Smooth muscle cell (in vitro differentiated cells): ENCODE measurements around the gene AKR7A3. TPM values are rescaled to one million over a fixed set of nuclear protein-coding genes. Genes with fewer than 3 reads are reported as not detected.

Source experiments
- DNase-seq: peaks from one replicate; lab custom pipeline; 2025; ENCODE audit not compliant: unreplicated experiment; lab: John Stamatoyannopoulos, UW
- H2AFZ ChIP-seq: fragments of 200-600 bp; sonication (generic); 2 replicates; pipeline ENCODE4 v1.6.0; 2016; ENCODE audit warnings: antibody characterized with exemption, low read depth, mild to moderate bottlenecking
- H3F3A ChIP-seq: fragments of 200-600 bp; sonication (generic); 2 replicates; pipeline ENCODE4 v1.6.0; 2017; ENCODE audit warnings: antibody characterized with exemption, low read depth
- H3K27ac ChIP-seq: fragments of 200-600 bp; sonication (generic); 2 replicates; pipeline ENCODE4 v1.5.1; 2016; ENCODE audit warnings: low read depth, mild to moderate bottlenecking
- H3K27me3 ChIP-seq: fragments of 200-600 bp; sonication (generic); 2 replicates; pipeline ENCODE4 v1.6.1; 2016; ENCODE audit warnings: low read depth, mild to moderate bottlenecking
- H3K36me3 ChIP-seq: fragments of 200-600 bp; sonication (generic); 2 replicates; pipeline ENCODE4 v1.5.1; 2016; ENCODE audit warnings: low read depth
- H3K4me1 ChIP-seq: fragments of 200-600 bp; sonication (generic); 2 replicates; pipeline ENCODE4 v1.5.1; 2016; ENCODE audit warnings: low read depth
- H3K4me2 ChIP-seq: fragments of 200-600 bp; sonication (generic); 2 replicates; pipeline ENCODE4 v1.6.0; 2016; ENCODE audit warnings: mild to moderate bottlenecking
- H3K4me3 ChIP-seq: fragments of 200-600 bp; sonication (generic); 2 replicates; pipeline ENCODE4 v1.5.1; 2016; ENCODE audit warnings: mild to moderate bottlenecking
- H3K79me2 ChIP-seq: fragments of 200-600 bp; sonication (generic); 2 replicates; pipeline ENCODE4 v1.6.0; 2016; ENCODE audit warnings: low read depth, mild to moderate bottlenecking
- H3K9ac ChIP-seq: fragments of 200-600 bp; sonication (generic); 2 replicates; pipeline ENCODE4 v1.6.0; 2016; ENCODE audit warnings: low read depth
- H3K9me3 ChIP-seq: fragments of 200-600 bp; sonication (generic); replicated peaks from 2 replicates; pipeline ENCODE4 v1.5.1; 2016; ENCODE audit warnings: low read depth
- H4K20me1 ChIP-seq: fragments of 200-600 bp; sonication (generic); 2 replicates; pipeline ENCODE4 v1.6.0; 2016; ENCODE audit warnings: low read depth
- WGBS: methylation state at CpG from one replicate; pipeline ENCODE4 v1.1.7; 2016; ENCODE audit warnings: low lambda C conversion rate; 5-methylcytosine and 5-hydroxymethylcytosine counted together
- polyA plus RNA-seq: library from polyadenylated mRNA; unstranded; fragments of >200 nt; fragmentation: Nextera tagmentation; extraction: Ambion mirVana; gene quantifications from 2 replicates; pipeline ENCODE4 v1.2.1, GENCODE V29; 2016
- total RNA-seq: library from RNA; depleted of rRNA; stranded (reverse); fragments of >200 nt; gene quantifications from 2 replicates; pipeline ENCODE4 v1.2.3, GENCODE V29; 2014
- TF ChIP-seq, protein P1 (sequence below): fragments of 200-600 bp; sonication (generic); IDR thresholded peaks from 2 replicates; pipeline ENCODE4 v1.5.1; 2017; ENCODE audit warnings: borderline replicate concordance, mild to moderate bottlenecking, antibody characterized with exemption; ENCODE audit not compliant: insufficient read depth, poor library complexity, severe bottlenecking

Gene AKR7A3
- total and polyA plus RNA-seq, 2 experiments from 2014 or later: 0.62 to 0.85 TPM

DNA sequence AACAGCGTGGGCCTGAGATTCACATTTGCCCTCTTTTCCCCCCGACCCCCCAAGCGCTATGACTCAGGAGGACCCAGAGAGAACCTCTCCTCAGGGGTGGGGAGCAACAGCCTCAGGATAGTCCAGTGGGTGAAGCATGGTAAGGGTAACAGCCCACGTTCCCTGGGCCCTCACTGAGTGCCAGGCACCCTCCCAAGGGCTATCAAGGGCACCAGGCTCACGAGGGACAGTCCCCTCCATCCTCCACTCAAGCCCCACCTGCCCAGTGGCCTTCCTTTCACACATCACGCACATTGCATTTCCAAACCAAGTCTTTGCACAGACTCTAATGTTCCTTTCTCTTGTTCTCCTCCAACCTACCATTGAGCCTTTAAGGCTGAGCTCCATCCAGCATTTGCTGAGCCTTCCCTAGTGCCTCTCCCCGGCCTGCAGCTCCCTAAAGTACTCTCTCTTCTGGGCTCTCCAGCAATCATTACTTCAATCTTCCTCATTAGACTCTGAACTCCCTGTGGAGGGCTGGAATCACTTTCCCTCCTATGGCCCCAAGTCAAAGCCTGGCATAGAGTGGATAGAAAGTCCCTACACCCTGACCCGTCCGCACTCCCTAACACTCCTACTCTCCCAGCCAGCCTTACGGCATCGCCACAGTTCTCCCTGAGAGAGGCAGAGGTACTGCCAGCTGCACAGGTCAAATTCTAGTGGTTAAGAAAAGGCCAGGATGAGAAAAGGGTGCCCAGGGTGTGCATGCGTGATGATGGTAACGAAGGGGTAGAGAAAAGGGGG, 22.3 kb upstream of the AKR7A3 start:
- H3K27me3 ChIP-seq: no peaks in the 10 kb centered on the region
- no peaks in the 10 kb centered on the region for H3K36me3 ChIP-seq
- peaks cover 28% of the 10 kb centered on the region for H4K20me1 ChIP-seq
- H3K4me1 ChIP-seq: peaks cover 3% of the 10 kb centered on the region
- H2AFZ ChIP-seq: no peak overlapping the region
- peak overlapping the region; percentile 97 for H3K4me2 ChIP-seq
- peaks cover 4% of the 10 kb centered on the region for H3K79me2 ChIP-seq
- peak overlapping the region; percentile 94 for H3K4me3 ChIP-seq
- WGBS: 56% methylated on average over 13 of the region's 13 CpGs
- peak overlapping the region; percentile 35 for H3K27ac ChIP-seq
- no peak for DNase-seq
- no peaks in the 10 kb centered on the region for H3K9me3 ChIP-seq
- no peaks in the 10 kb centered on the region for H3F3A ChIP-seq
- H3K9ac ChIP-seq: peak overlapping the region; percentile 84
- TF ChIP-seq, protein P1, sequence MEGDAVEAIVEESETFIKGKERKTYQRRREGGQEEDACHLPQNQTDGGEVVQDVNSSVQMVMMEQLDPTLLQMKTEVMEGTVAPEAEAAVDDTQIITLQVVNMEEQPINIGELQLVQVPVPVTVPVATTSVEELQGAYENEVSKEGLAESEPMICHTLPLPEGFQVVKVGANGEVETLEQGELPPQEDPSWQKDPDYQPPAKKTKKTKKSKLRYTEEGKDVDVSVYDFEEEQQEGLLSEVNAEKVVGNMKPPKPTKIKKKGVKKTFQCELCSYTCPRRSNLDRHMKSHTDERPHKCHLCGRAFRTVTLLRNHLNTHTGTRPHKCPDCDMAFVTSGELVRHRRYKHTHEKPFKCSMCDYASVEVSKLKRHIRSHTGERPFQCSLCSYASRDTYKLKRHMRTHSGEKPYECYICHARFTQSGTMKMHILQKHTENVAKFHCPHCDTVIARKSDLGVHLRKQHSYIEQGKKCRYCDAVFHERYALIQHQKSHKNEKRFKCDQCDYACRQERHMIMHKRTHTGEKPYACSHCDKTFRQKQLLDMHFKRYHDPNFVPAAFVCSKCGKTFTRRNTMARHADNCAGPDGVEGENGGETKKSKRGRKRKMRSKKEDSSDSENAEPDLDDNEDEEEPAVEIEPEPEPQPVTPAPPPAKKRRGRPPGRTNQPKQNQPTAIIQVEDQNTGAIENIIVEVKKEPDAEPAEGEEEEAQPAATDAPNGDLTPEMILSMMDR: no peak

DNA sequence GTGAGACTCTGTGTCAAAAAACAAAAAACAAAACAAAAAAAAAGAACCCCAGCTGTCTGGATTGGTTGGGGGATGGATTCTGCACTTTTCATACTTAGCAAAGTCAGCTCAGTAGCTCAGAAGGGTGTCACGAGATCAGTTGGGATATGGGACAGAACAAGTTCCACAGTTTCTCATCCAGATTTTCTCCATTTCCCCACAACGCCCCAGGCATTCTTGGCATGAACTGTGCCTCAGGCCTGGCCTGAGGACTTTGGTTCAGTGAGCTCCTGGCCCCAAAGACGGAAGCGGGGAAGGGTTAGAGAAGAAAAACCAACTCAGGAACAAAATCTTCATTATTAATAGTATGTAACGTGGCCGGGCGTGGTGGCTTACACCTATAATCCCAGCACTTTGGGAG, 21.5 kb upstream of the AKR7A3 start:
- H3K9me3 ChIP-seq: no peaks in the 10 kb centered on the region
- no peak overlapping the region for H2AFZ ChIP-seq
- H3K4me2 ChIP-seq: no peak overlapping the region
- H3K79me2 ChIP-seq: peaks cover 4% of the 10 kb centered on the region
- no peak overlapping the region for H3K9ac ChIP-seq
- H3K4me1 ChIP-seq: peaks cover 3% of the 10 kb centered on the region
- H3K27ac ChIP-seq: no peak overlapping the region
- no peak for DNase-seq
- TF ChIP-seq, protein P1: no peak
- no peaks in the 10 kb centered on the region for H3K27me3 ChIP-seq
- H3F3A ChIP-seq: no peaks in the 10 kb centered on the region
- H4K20me1 ChIP-seq: peaks cover 28% of the 10 kb centered on the region
- WGBS: 96% methylated on average over 7 of the region's 7 CpGs
- H3K36me3 ChIP-seq: no peaks in the 10 kb centered on the region
- no peak overlapping the region for H3K4me3 ChIP-seq

DNA sequence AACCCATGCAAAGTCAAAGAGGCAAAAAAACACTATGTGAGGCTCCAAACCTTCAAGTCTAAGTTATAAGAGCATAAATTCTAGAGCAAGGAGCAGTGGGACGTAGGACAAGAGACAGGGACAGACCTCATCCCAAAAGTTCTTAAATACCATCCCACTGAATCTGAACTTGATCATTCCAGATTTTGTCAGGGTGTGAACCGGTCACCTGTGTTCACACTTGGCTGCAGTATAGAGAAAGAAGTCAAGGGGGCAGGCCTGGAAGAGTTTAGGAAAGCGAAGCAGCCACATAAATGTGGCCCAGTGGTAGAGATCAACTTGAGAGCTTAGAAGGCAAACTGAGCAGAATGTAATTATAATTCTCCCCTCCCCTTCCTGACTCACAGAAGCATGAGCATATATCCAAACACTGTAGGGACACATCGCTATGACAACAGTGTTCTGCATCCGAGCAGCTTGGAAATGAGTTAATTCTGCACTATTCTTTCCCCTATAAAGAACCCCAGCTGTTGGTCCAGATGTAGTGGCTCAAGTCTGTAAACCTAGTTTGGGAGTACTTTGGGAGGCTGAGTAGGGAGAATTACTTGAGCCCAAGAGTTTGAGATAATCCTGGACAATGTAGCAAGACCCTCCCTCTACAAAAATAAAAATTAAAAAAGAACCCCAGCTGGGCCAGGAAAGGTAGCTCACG, 20.7 kb upstream of the AKR7A3 start:
- peaks cover 4% of the 10 kb centered on the region for H3K79me2 ChIP-seq
- H2AFZ ChIP-seq: no peak overlapping the region
- DNase-seq: no peak
- peaks cover 3% of the 10 kb centered on the region for H3K4me1 ChIP-seq
- H3K27me3 ChIP-seq: no peaks in the 10 kb centered on the region
- H3K9ac ChIP-seq: no peak overlapping the region
- TF ChIP-seq, protein P1: no peak
- H4K20me1 ChIP-seq: peaks cover 28% of the 10 kb centered on the region
- WGBS: 88% methylated on average over 6 of the region's 6 CpGs
- H3K4me2 ChIP-seq: no peak overlapping the region
- H3K27ac ChIP-seq: no peak overlapping the region
- no peaks in the 10 kb centered on the region for H3F3A ChIP-seq
- H3K36me3 ChIP-seq: no peaks in the 10 kb centered on the region
- no peak overlapping the region for H3K4me3 ChIP-seq
- H3K9me3 ChIP-seq: no peaks in the 10 kb centered on the region
